Neural cell (in vitro differentiated cells): Measurements from ENCODE around the gene IFFO2. TPM values are rescaled to one million over a fixed set of nuclear protein-coding genes. Genes with fewer than 3 reads are reported as not detected.

Experiments
- H2AFZ ChIP-seq: fragments of 200-600, 300-800 bp; sonication (generic), shearing (Covaris generic); 2 replicates; pipeline ENCODE4 v1.6.0; 2014; ENCODE audit warnings: low read depth, mild to moderate bottlenecking, antibody characterized with exemption, low read length, moderate library complexity
- H3F3A ChIP-seq: fragments of 200-600 bp; shearing (Covaris generic); 2 replicates; pipeline ENCODE4 v1.6.1; 2016; ENCODE audit warnings: mild to moderate bottlenecking, moderate library complexity, mixed read lengths, antibody characterized with exemption, low read length; ENCODE audit not compliant: insufficient read depth, poor library complexity, severe bottlenecking
- H3K27ac ChIP-seq: fragments of 200-600, 300-800 bp; sonication (generic), shearing (Covaris generic); 2 replicates; pipeline ENCODE4 v1.5.1; 2014; ENCODE audit warnings: mild to moderate bottlenecking, low read length, moderate library complexity
- H3K27me3 ChIP-seq: fragments of 300-800, 200-600 bp; sonication (generic), shearing (Covaris generic); 2 replicates; pipeline ENCODE4 v1.6.0; 2014; ENCODE audit warnings: mild to moderate bottlenecking, low read depth, low read length, moderate library complexity; ENCODE audit not compliant: insufficient read depth
- H3K36me3 ChIP-seq: fragments of 300-800, 200-600 bp; sonication (generic), shearing (Covaris generic); 2 replicates; pipeline ENCODE4 v1.5.1; 2014; ENCODE audit warnings: mild to moderate bottlenecking, antibody characterized with exemption, low read length, moderate library complexity; ENCODE audit not compliant: insufficient read depth
- H3K4me2 ChIP-seq: fragments of 300-800, 200-600 bp; sonication (generic), shearing (Covaris generic); 2 replicates; pipeline ENCODE4 v1.6.0; 2014; ENCODE audit warnings: mild to moderate bottlenecking, low read length
- H3K4me3 ChIP-seq: fragments of 300-800, 200-600 bp; sonication (generic), shearing (Covaris generic); 2 replicates; pipeline ENCODE4 v1.5.1; 2014; ENCODE audit warnings: mild to moderate bottlenecking, low read length, moderate library complexity
- H3K79me2 ChIP-seq: fragments of 200-600 bp; shearing (Covaris generic); replicated peaks from 2 replicates; pipeline ENCODE4 v1.6.0; 2014; ENCODE audit warnings: mild to moderate bottlenecking, low read length, moderate library complexity; ENCODE audit not compliant: insufficient read depth
- H3K9ac ChIP-seq: fragments of 300-800, 200-600 bp; sonication (generic), shearing (Covaris generic); 2 replicates; pipeline ENCODE4 v1.6.1; 2016; ENCODE audit warnings: mild to moderate bottlenecking, low read length, mixed read lengths
- H3K9me2 ChIP-seq: fragments of 200-600 bp; shearing (Covaris generic); 2 replicates; pipeline ENCODE4 v1.6.1; 2016; ENCODE audit warnings: mild to moderate bottlenecking, low read length, mixed read lengths; ENCODE audit not compliant: insufficient read depth
- H3K9me3 ChIP-seq: fragments of 200-600, 300-800 bp; sonication (generic), shearing (Covaris generic); 2 replicates; pipeline ENCODE4 v1.6.1; 2016; ENCODE audit warnings: mild to moderate bottlenecking, mixed run types, low read length, moderate library complexity, mixed read lengths
- H4K20me1 ChIP-seq: fragments of 200-600 bp; shearing (Covaris generic); 2 replicates; pipeline ENCODE4 v1.6.1; 2016; ENCODE audit warnings: mild to moderate bottlenecking, mixed run types; ENCODE audit not compliant: insufficient read depth
- EP300 ChIP-seq: fragments of 450-650 bp; conservative IDR thresholded peaks from 2 replicates; pipeline ENCODE4 v1.6.1; 2014; ENCODE audit warnings: antibody characterized with exemption, mild to moderate bottlenecking, moderate library complexity; ENCODE audit not compliant: poor library complexity, severe bottlenecking
- EZH2 ChIP-seq: fragments of 200-600, 300-800 bp; shearing (Covaris generic), sonication (generic); IDR thresholded peaks from 2 replicates; pipeline ENCODE4 v1.6.1; 2014; ENCODE audit warnings: antibody characterized with exemption, low read length, borderline replicate concordance, mild to moderate bottlenecking; ENCODE audit not compliant: insufficient read depth, poor library complexity, severe bottlenecking
- MXI1 ChIP-seq: fragments of 450-650 bp; conservative IDR thresholded peaks from 2 replicates; pipeline ENCODE4 v1.6.1; 2014; ENCODE audit warnings: antibody characterized with exemption, mild to moderate bottlenecking; ENCODE audit not compliant: poor library complexity, severe bottlenecking
- POLR2AphosphoS5 ChIP-seq: IDR thresholded peaks from 2 replicates; pipeline ENCODE4 v1.6.1; 2012
- RAD21 ChIP-seq: fragments of 450-650 bp; conservative IDR thresholded peaks from 2 replicates; pipeline ENCODE4 v1.6.1; 2014; ENCODE audit warnings: antibody characterized with exemption, mild to moderate bottlenecking, moderate library complexity
- SMC3 ChIP-seq: fragments of 450-650 bp; conservative IDR thresholded peaks from 2 replicates; pipeline ENCODE4 v1.6.1; 2014; ENCODE audit warnings: antibody characterized with exemption, mild to moderate bottlenecking, moderate library complexity; ENCODE audit not compliant: poor library complexity
- TAF1 ChIP-seq: IDR thresholded peaks from 2 replicates; pipeline ENCODE4 v1.6.1; 2012; ENCODE audit warnings: low read depth
- polyA plus RNA-seq: library from polyadenylated mRNA; depleted of rRNA; stranded (reverse); fragments of >200 nt; gene quantifications from 2 replicates; pipeline ENCODE4 v1.2.3, GENCODE V29; 2014
- TF ChIP-seq, protein P1 (sequence below): fragments of 450-650 bp; IDR thresholded peaks from 2 replicates; pipeline ENCODE4 v1.5.1; 2014; ENCODE audit warnings: antibody characterized with exemption, mild to moderate bottlenecking, moderate library complexity; ENCODE audit not compliant: poor library complexity, severe bottlenecking
- TF ChIP-seq, protein P2 (sequence below): IDR thresholded peaks from 2 replicates; pipeline ENCODE4 v1.6.1; 2012; ENCODE audit warnings: borderline replicate concordance

Gene IFFO2
- polyA plus RNA-seq, 1 donor from 2014 or later: 2.6 TPM

DNA sequence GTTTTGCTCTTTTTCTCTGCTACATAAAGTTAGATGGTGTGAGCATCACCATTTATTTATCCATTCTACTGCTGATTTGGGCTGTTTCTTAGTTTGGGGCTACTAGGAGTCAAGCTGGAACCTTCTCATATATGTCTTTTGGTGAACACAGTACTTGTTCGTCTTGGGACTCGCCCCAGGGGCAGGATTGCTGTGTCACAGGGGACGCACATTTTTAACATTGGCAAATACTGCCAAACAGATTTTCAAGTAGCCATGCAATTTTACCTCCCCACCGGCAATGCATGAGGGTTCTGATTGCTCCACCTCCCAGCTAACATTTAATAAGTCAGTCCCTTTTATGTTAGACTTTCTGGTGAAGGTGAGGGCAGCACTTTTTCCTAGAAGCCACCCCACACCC, 7.5 kb upstream of the IFFO2 start:
- Histone ChIP-seq H3K4me2 (no peak overlapping the region), H3K9me2 (no peaks in the 10 kb centered on the region), H2AFZ (no peak overlapping the region), H3K4me3 (no peak overlapping the region), H3F3A (no peaks in the 10 kb centered on the region), H3K9ac (no peak overlapping the region), H3K79me2 (no peaks in the 10 kb centered on the region), H3K27me3 (no peaks in the 10 kb centered on the region), H4K20me1 (no peaks in the 10 kb centered on the region), H3K36me3 (no peaks in the 10 kb centered on the region), H3K27ac (no peak overlapping the region), H3K9me3 (no peaks in the 10 kb centered on the region)
- TF ChIP-seq TAF1 (no peak), MXI1 (no peak), POLR2AphosphoS5 (no peak), SMC3 (no peak), EZH2 (no peak), EP300 (no peak), RAD21 (no peak)
- TF ChIP-seq, protein P1, sequence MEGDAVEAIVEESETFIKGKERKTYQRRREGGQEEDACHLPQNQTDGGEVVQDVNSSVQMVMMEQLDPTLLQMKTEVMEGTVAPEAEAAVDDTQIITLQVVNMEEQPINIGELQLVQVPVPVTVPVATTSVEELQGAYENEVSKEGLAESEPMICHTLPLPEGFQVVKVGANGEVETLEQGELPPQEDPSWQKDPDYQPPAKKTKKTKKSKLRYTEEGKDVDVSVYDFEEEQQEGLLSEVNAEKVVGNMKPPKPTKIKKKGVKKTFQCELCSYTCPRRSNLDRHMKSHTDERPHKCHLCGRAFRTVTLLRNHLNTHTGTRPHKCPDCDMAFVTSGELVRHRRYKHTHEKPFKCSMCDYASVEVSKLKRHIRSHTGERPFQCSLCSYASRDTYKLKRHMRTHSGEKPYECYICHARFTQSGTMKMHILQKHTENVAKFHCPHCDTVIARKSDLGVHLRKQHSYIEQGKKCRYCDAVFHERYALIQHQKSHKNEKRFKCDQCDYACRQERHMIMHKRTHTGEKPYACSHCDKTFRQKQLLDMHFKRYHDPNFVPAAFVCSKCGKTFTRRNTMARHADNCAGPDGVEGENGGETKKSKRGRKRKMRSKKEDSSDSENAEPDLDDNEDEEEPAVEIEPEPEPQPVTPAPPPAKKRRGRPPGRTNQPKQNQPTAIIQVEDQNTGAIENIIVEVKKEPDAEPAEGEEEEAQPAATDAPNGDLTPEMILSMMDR: no peak
- TF ChIP-seq, protein P2, sequence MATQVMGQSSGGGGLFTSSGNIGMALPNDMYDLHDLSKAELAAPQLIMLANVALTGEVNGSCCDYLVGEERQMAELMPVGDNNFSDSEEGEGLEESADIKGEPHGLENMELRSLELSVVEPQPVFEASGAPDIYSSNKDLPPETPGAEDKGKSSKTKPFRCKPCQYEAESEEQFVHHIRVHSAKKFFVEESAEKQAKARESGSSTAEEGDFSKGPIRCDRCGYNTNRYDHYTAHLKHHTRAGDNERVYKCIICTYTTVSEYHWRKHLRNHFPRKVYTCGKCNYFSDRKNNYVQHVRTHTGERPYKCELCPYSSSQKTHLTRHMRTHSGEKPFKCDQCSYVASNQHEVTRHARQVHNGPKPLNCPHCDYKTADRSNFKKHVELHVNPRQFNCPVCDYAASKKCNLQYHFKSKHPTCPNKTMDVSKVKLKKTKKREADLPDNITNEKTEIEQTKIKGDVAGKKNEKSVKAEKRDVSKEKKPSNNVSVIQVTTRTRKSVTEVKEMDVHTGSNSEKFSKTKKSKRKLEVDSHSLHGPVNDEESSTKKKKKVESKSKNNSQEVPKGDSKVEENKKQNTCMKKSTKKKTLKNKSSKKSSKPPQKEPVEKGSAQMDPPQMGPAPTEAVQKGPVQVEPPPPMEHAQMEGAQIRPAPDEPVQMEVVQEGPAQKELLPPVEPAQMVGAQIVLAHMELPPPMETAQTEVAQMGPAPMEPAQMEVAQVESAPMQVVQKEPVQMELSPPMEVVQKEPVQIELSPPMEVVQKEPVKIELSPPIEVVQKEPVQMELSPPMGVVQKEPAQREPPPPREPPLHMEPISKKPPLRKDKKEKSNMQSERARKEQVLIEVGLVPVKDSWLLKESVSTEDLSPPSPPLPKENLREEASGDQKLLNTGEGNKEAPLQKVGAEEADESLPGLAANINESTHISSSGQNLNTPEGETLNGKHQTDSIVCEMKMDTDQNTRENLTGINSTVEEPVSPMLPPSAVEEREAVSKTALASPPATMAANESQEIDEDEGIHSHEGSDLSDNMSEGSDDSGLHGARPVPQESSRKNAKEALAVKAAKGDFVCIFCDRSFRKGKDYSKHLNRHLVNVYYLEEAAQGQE: no peak

DNA sequence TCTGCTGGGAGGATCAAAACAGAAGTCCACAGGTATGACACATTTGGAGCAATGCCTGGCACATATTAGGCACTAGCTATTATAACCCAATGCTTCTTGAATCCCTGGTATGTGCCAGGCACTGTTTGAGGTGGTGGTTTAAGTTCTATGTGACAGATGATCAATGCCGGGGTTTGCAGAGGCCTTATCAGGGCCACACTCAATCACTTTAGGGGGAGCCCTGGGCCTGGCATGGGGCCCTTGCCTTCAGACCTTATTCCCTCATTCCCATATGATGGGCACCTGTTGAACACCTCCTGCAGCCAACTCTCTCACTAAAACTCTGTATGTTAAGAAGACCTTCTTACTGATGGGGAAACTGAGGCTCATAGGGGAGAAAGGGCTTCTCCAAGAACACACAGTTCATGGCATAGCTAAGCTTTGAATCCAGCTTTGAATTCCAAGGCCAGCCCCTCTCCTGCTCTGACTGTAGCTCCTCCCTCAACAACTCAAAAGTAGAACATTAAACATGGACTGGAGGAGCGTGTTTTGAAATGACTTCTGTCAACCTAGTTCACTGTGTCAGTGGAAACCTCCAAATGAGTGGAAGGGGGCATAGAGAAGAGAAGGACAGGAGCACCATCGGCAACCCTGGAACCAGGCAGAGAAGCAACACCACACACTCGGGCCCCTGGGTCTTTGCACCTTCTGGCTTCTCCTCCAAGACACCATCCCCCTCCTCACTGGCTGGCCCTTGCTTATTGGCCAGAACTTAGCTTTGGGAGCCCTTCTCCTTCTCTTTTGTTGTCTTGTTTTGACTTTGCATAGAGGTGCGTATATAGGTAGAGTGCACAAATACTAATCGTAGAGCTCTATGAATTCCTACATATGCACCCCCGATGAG, 6.6 kb upstream of the IFFO2 start:
- no peaks in the 10 kb centered on the region for H3K9me2 ChIP-seq
- H3K4me3 ChIP-seq: no peak overlapping the region
- H4K20me1 ChIP-seq: no peaks in the 10 kb centered on the region
- TF ChIP-seq, protein P2: no peak
- TF ChIP-seq MXI1: no peak
- TF ChIP-seq RAD21: no peak
- no peak for TF ChIP-seq SMC3
- no peak for TF ChIP-seq TAF1
- TF ChIP-seq EP300: no peak
- no peak for TF ChIP-seq POLR2AphosphoS5
- no peak for TF ChIP-seq EZH2
- TF ChIP-seq, protein P1: no peak
- H3K27ac ChIP-seq: no peak overlapping the region
- H2AFZ ChIP-seq: no peak overlapping the region
- H3K9ac ChIP-seq: no peak overlapping the region
- H3K36me3 ChIP-seq: no peaks in the 10 kb centered on the region
- H3K27me3 ChIP-seq: no peaks in the 10 kb centered on the region
- H3K79me2 ChIP-seq: no peaks in the 10 kb centered on the region
- H3K9me3 ChIP-seq: no peaks in the 10 kb centered on the region
- H3F3A ChIP-seq: no peaks in the 10 kb centered on the region
- no peak overlapping the region for H3K4me2 ChIP-seq
